ENCODE measurements around the gene ACSBG1.

- TF ChIP-seq CTCF (IDR thresholded peaks at IDR 0.05) (no peak), POLR2A (IDR thresholded peaks at IDR 0.05) (no peak), EP300 (IDR thresholded peaks at IDR 0.05) (no peak)
Measured at GRCh38 chr15:78200276-78200930, 34.0 kb downstream of the ACSBG1 start.

Measured in tibial nerve (tissue), 4 donors.